A673 (cell line): ENCODE measurements around the gene DIS3L2. TPM values are rescaled to one million over a fixed set of nuclear protein-coding genes. Genes with fewer than 3 reads are reported as not detected.
"Not testable (repeated sequence)": the region's sequence is repeated elsewhere in the genome, so short reads cannot be mapped to it uniquely, and the experiment has no call there.

Experiments used
- BruUV-seq: library from RNA; stranded (reverse); fragments of 400-500 nt; replicated peaks from 2 replicates; lab custom pipeline; 2021; lab: Mats Ljungman, UMichigan
- CTCF ChIA-PET: fragments of 300-600 bp; sonication (Branson Sonifier 250); formaldehyde crosslinking; loops from one replicate; lab custom pipeline; 2022; ENCODE audit warnings: antibody characterized with exemption; lab: Charles Lee
- POLR2A ChIA-PET: fragments of 300-600 bp; sonication (Branson Sonifier 250); formaldehyde crosslinking; loops from one replicate; lab custom pipeline; 2022; ENCODE audit warnings: antibody characterized with exemption; ENCODE audit not compliant: low non-redundant PET; lab: Charles Lee
- DNase-seq: peaks from one replicate; pipeline ENCODE4 v3.0.0-alpha.2; 2015; ENCODE audit warnings: low spot score
- H3K27ac ChIP-seq: fragments of 200-600 bp; sonication (generic); 2 replicates; pipeline ENCODE4 v1.5.1; 2016; ENCODE audit warnings: mixed run types, low read depth, mild to moderate bottlenecking, mixed read lengths, antibody characterized with exemption, low read length; ENCODE audit not compliant: poor library complexity, severe bottlenecking
- H3K27me3 ChIP-seq: fragments of 200-600 bp; sonication (generic); replicated peaks from 2 replicates; pipeline ENCODE4 v1.6.1; 2017; ENCODE audit warnings: mixed run types, low read depth, mild to moderate bottlenecking, mixed read lengths, antibody characterized with exemption, low read length; ENCODE audit not compliant: insufficient read depth, poor library complexity
- H3K36me3 ChIP-seq: fragments of 200-600 bp; sonication (generic); 2 replicates; pipeline ENCODE4 v1.6.1; 2016; ENCODE audit warnings: mixed run types, mild to moderate bottlenecking, mixed read lengths, antibody characterized with exemption, low read length; ENCODE audit not compliant: insufficient read depth, poor library complexity, severe bottlenecking
- H3K4me1 ChIP-seq: fragments of 200-600 bp; sonication (generic); 2 replicates; pipeline ENCODE4 v1.6.1; 2017; ENCODE audit warnings: mixed run types, mild to moderate bottlenecking, mixed read lengths, antibody characterized with exemption, low read length; ENCODE audit not compliant: insufficient read depth, poor library complexity, severe bottlenecking
- H3K4me3 ChIP-seq: fragments of 200-600 bp; sonication (generic); 2 replicates; pipeline ENCODE4 v1.5.1; 2016; ENCODE audit warnings: low read depth, mixed run types, mild to moderate bottlenecking, mixed read lengths, low read length; ENCODE audit not compliant: poor library complexity, severe bottlenecking
- H3K9me3 ChIP-seq: fragments of 200-600 bp; sonication (generic); 2 replicates; pipeline ENCODE4 v1.6.1; 2016; ENCODE audit warnings: mixed run types, low read depth, mild to moderate bottlenecking, mixed read lengths, antibody characterized with exemption, low read length; ENCODE audit not compliant: poor library complexity, severe bottlenecking
- CTCF ChIP-seq: fragments of 300-800, 200-600 bp; sonication (generic); conservative IDR thresholded peaks from 2 replicates; pipeline ENCODE4 v1.5.1; 2017; ENCODE audit warnings: low read depth, mild to moderate bottlenecking, antibody characterized with exemption, low read length, moderate library complexity, mixed read lengths
- EZH2 ChIP-seq: fragments of 200-600 bp; sonication (generic); IDR thresholded peaks from 2 replicates; pipeline ENCODE4 v1.6.1; 2017; ENCODE audit warnings: borderline replicate concordance, low read depth, mild to moderate bottlenecking, mixed read lengths, antibody characterized with exemption, low read length; ENCODE audit not compliant: poor library complexity, severe bottlenecking
- intact Hi-C: fragments of 100-400 bp; cut with micrococcal nuclease; formaldehyde crosslinking; loops from one replicate; pipeline ENCODE4 v1.10.0; 2022; ENCODE audit not compliant: unreplicated experiment
- total RNA-seq: library from RNA; stranded (reverse); gene quantifications from 2 replicates; pipeline ENCODE4 v1.2.3, GENCODE V29; 2021

The DIS3L2 gene
- total RNA-seq, 1 experiment from 2014 or later: 38.7 TPM

- H3K36me3 ChIP-seq: no peaks in the 10 kb centered on the region
- BruUV-seq: no TSS peak
- CTCF ChIA-PET: no interaction called here
- POLR2A ChIA-PET: no interaction called here
- no peaks in the 10 kb centered on the region for H3K4me1 ChIP-seq
- H3K27ac ChIP-seq: no peak overlapping the region
- no peak for TF ChIP-seq EZH2
- TF ChIP-seq CTCF: no peak
- H3K27me3 ChIP-seq: no peaks in the 10 kb centered on the region
- no peaks in the 10 kb centered on the region for H3K9me3 ChIP-seq
- H3K4me3 ChIP-seq: no peak overlapping the region
- no peak for DNase-seq
- intact Hi-C loops: no loop called here
These were observed 361.2 kb downstream of the DIS3L2 start for GRCh38 chr2:232322560-232323327.

GRCh38 chr2:232323328-232323650, 361.8 kb downstream of the DIS3L2 start:
- Histone ChIP-seq H3K36me3 (no peaks in the 10 kb centered on the region), H3K9me3 (no peaks in the 10 kb centered on the region), H3K27ac (no peak overlapping the region), H3K27me3 (no peaks in the 10 kb centered on the region), H3K4me1 (no peaks in the 10 kb centered on the region), H3K4me3 (no peak overlapping the region)
- CTCF ChIA-PET: no interaction called here
- no TSS peak for BruUV-seq
- POLR2A ChIA-PET: no interaction called here
- intact Hi-C loops: no loop called here
- DNase-seq: no peak
- TF ChIP-seq EZH2 (no peak), CTCF (no peak)

- DNase-seq, H3K27ac ChIP-seq, CTCF ChIA-PET, POLR2A ChIA-PET, intact Hi-C loops, H3K9me3 ChIP-seq, H3K27me3 ChIP-seq, H3K36me3 ChIP-seq, H3K4me3 ChIP-seq, BruUV-seq, H3K4me1 ChIP-seq: not testable (repeated sequence)
These were observed 362.5 kb downstream of the DIS3L2 start for GRCh38 chr2:232323967-232324366.

- no peaks in the 10 kb centered on the region for H3K9me3 ChIP-seq
- no peak for DNase-seq
- no peak for TF ChIP-seq CTCF
- no peak for TF ChIP-seq EZH2
- no peaks in the 10 kb centered on the region for H3K27me3 ChIP-seq
- H3K4me3 ChIP-seq: no peak overlapping the region
- H3K4me1 ChIP-seq: no peaks in the 10 kb centered on the region
- ChIA-PET CTCF (no interaction called here), POLR2A (no interaction called here)
- intact Hi-C loops: loop anchor here (1.0 kb wide), 1 partner anchor 399 kb away; no protein-coding TSS in a partner anchor
- H3K36me3 ChIP-seq: no peaks in the 10 kb centered on the region
- H3K27ac ChIP-seq: no peak overlapping the region
- no TSS peak for BruUV-seq
These were observed 363.3 kb downstream of the DIS3L2 start for GRCh38 chr2:232324778-232325177.
